GM12878 (cell line): Measurements from ENCODE around the gene COX19. TPM values are rescaled to one million over a fixed set of nuclear protein-coding genes. Genes with fewer than 3 reads are reported as not detected.

Experiments
- ATAC-seq: fragments of 200-7000 bp; cut with Tn5 transposase; 3 replicates; pipeline ENCODE4 v1.9.1; 2020; ENCODE audit warnings: mild to moderate bottlenecking, moderate library complexity
- BruUV-seq: library from RNA; stranded (reverse); fragments of 400-500 nt; replicated peaks from 2 replicates; lab custom pipeline; 2021; lab: Mats Ljungman, UMichigan
- CTCF ChIA-PET: fragments of 300-600 bp; sonication (Branson Sonifier 250); formaldehyde crosslinking; extraction: SDS; loops from one replicate; lab custom pipeline; 2021; ENCODE audit warnings: inconsistent platforms; lab: Yijun Ruan, JAX
- POLR2A ChIA-PET: fragments of 350-600 bp; formaldehyde crosslinking; extraction: SDS; loops from one replicate; lab custom pipeline; 2021; ENCODE audit warnings: inconsistent platforms; lab: Charles Lee
- RAD21 ChIA-PET: fragments of 300-600 bp; sonication (Branson Sonifier 250); formaldehyde crosslinking; loops from one replicate; lab custom pipeline; 2023; ENCODE audit warnings: antibody characterized with exemption; ENCODE audit not compliant: unreplicated experiment; lab: Charles Lee
- SMC1A ChIA-PET: fragments of 300-600 bp; sonication (Branson Sonifier 250); formaldehyde crosslinking; loops from one replicate; lab custom pipeline; 2023; ENCODE audit not compliant: unreplicated experiment, uncharacterized antibody; lab: Charles Lee
- DNase-seq: peaks from one replicate; pipeline ENCODE4 v3.0.0-alpha.2; 2011; ENCODE audit warnings: low read depth, low spot score
- FAIRE-seq: peaks from 3 replicates; lab custom pipeline; 2011; peaks lifted over from hg19 to GRCh38; lab: Jason Lieb, UNC
- H2AFZ ChIP-seq: 2 replicates; pipeline ENCODE4 v1.6.0; 2011; ENCODE audit warnings: low read depth, low read length, control low read depth; ENCODE audit not compliant: control insufficient read depth
- H3K27ac ChIP-seq: 2 replicates; pipeline ENCODE4 v1.5.1; 2011; ENCODE audit warnings: control low read depth; ENCODE audit not compliant: control insufficient read depth, insufficient read depth
- H3K27me3 ChIP-seq, 2 experiments: replicated peaks in 1 of 2; 2 replicates each; pipeline versions ENCODE4 v1.6.0 to v1.6.1; 2011; ENCODE audit warnings: low read length in 1 of 2; ENCODE audit not compliant: control insufficient read depth in 2 of 2, insufficient read depth in 2 of 2
- H3K36me3 ChIP-seq, 2 experiments: 2 replicates each; pipeline ENCODE4 v1.5.1; 2011; ENCODE audit warnings: low read length in 1 of 2; ENCODE audit not compliant: control insufficient read depth in 2 of 2, insufficient read depth in 2 of 2
- H3K4me1 ChIP-seq: 2 replicates; pipeline ENCODE4 v1.6.1; 2011; ENCODE audit warnings: mild to moderate bottlenecking, low read length, moderate library complexity, mixed read lengths; ENCODE audit not compliant: control insufficient read depth, insufficient read depth
- H3K4me2 ChIP-seq: 2 replicates; pipeline ENCODE4 v1.6.0; 2011; ENCODE audit warnings: control low read depth; ENCODE audit not compliant: control insufficient read depth, insufficient read depth
- H3K4me3 ChIP-seq: fragments of 200-600 bp; sonication (generic); 2 replicates; pipeline ENCODE4 v1.5.1; 2016
- H3K79me2 ChIP-seq: 2 replicates; pipeline ENCODE4 v1.6.0; 2011; ENCODE audit warnings: low read length; ENCODE audit not compliant: control insufficient read depth, insufficient read depth
- H3K9ac ChIP-seq: 2 replicates; pipeline ENCODE4 v1.8.0; 2011; ENCODE audit warnings: low read length, control low read depth, mixed read lengths; ENCODE audit not compliant: control insufficient read depth, insufficient read depth
- H3K9me3 ChIP-seq: replicated peaks from 3 replicates; pipeline ENCODE4 v1.5.1; 2011; ENCODE audit warnings: mild to moderate bottlenecking, low read length; ENCODE audit not compliant: control insufficient read depth, insufficient read depth
- H4K20me1 ChIP-seq: 2 replicates; pipeline ENCODE4 v1.6.0; 2011; ENCODE audit not compliant: control insufficient read depth, insufficient read depth
- BCL3 ChIP-seq: IDR thresholded peaks from 2 replicates; pipeline ENCODE4 v1.6.1; 2011; ENCODE audit warnings: borderline replicate concordance, low read depth, mild to moderate bottlenecking, moderate library complexity, low read length; ENCODE audit not compliant: insufficient read depth, poor library complexity, severe bottlenecking
- KAT2A ChIP-seq: conservative IDR thresholded peaks from 2 replicates; pipeline ENCODE4 v1.6.1; 2011; ENCODE audit warnings: low read depth, low read length; ENCODE audit not compliant: control insufficient read depth
- POLR2A ChIP-seq: IDR thresholded peaks from 2 replicates; pipeline ENCODE4 v1.6.1; 2011; ENCODE audit warnings: low read depth, mild to moderate bottlenecking, low read length
- POLR2AphosphoS2 ChIP-seq: IDR thresholded peaks from 2 replicates; pipeline ENCODE4 v1.6.1; 2011; ENCODE audit warnings: low read depth, mild to moderate bottlenecking, low read length, improper control_type of control experiment, moderate library complexity
- PRDM15 ChIP-seq: fragments of 450-650 bp; formaldehyde crosslinking; IDR thresholded peaks from 2 replicates; pipeline ENCODE4 v1.4.0; 2020; ENCODE audit warnings: mild to moderate bottlenecking, moderate library complexity
- TCF3 ChIP-seq: IDR thresholded peaks from 2 replicates; pipeline ENCODE4 v1.6.1; 2012; ENCODE audit warnings: low read depth, mild to moderate bottlenecking, low read length, borderline replicate concordance; ENCODE audit not compliant: insufficient read depth
- WGBS: methylation state at CpG from one replicate; pipeline ENCODE4 v1.1.6; 2016; ENCODE audit warnings: low lambda C conversion rate; ENCODE audit not compliant: insufficient replicate concordance, insufficient coverage; ENCODE audit errors: missing lambda C conversion rate; 5-methylcytosine and 5-hydroxymethylcytosine counted together
- in situ Hi-C: fragments of 300-500 bp; cut with MboI; formaldehyde crosslinking; loops from 9 replicates; pipeline ENCODE4 v1.14.3; 2018; ENCODE audit warnings: mixed read lengths
- intact Hi-C: fragments of 100-400 bp; cut with micrococcal nuclease; formaldehyde crosslinking; loops from one replicate; pipeline ENCODE4 v1.14.2; 2022; ENCODE audit not compliant: unreplicated experiment
- polyA plus RNA-seq, 11 experiments: library from polyadenylated mRNA; depleted of rRNA in 4 of 11; unstranded in 6 of 11; stranded (reverse) in 5 of 11; fragments of >200 nt; fragmentation: Nextera tagmentation in 4 of 11; fragmentation: Illumina TruSeq in 1 of 11; extraction: Ambion mirVana in 4 of 11; extraction: Trizol in 1 of 11; gene quantifications; 1 replicate in 1 of 11; 2 replicates in 10 of 11; pipeline versions ENCODE4 v1.2.1 to v1.2.3, GENCODE V29; 2011 to 2016; ENCODE audit warnings: inconsistent platforms in 2 of 11, missing spikeins in 2 of 11, low read depth in 1 of 11
- total RNA-seq, 4 experiments: library from RNA; depleted of rRNA in 3 of 4; stranded (reverse); fragments of >200 nt in 3 of 4; fragmentation: Illumina TruSeq in 1 of 4; extraction: Trizol in 1 of 4; gene quantifications; 2 replicates each; pipeline versions ENCODE4 v1.2.1 to v1.2.3, GENCODE V29; 2013 to 2021

Gene COX19
- total and polyA plus RNA-seq, 10 of the 15 experiments (the other 5 are each of a cell fraction or from before 2014, with no cell fraction given) = 3.7 to 17.9 (median 10.8) TPM

DNA sequence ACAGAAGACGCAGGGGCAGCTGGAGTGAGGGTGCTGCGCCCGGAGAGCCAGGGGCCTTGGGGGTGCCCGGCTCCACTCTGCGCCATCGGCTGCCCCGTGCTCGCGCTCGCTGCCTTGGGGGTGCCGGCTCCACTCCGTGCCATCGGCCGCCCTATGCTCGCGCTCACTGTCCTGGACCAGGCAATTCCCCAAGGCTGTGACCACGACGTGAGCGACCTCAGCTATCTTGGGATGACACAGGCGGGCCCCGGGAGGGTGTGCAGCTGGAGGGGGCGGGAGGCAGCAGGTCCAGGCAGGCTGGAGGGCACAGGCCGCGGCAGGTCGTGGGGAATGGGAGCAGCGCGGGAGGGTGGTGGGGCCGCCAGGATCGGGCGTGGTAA is 37.4 kb upstream of the COX19 start:
- H2AFZ ChIP-seq = no peak overlapping the region
- intact Hi-C loops = no loop called here
- H3K27ac ChIP-seq = no peak overlapping the region
- no peak for DNase-seq
- no peak for ATAC-seq
- 96% methylated on average over 29 of the region's 30 CpGs for WGBS
- no peaks in the 10 kb centered on the region for H3K9me3 ChIP-seq
- ChIA-PET SMC1A (interaction anchor here (1.3 kb wide), 1 partner anchor 74 kb away, joined by 3 read pairs; no protein-coding TSS in a partner anchor), RAD21 (no interaction called here), CTCF (interaction anchor here (1.0 kb wide), 1 partner anchor 53 kb away, joined by 4 read pairs; no protein-coding TSS in a partner anchor), POLR2A (no interaction called here)
- no peak for FAIRE-seq
- H4K20me1 ChIP-seq = no peaks in the 10 kb centered on the region
- peaks cover 2% of the 10 kb centered on the region; the same call in 1 of the 2 replicates for H3K79me2 ChIP-seq
- peaks cover 4 to 15% of the 10 kb centered on the region in 2 experiments; a peak in 3 of 4 replicates for H3K36me3 ChIP-seq
- in situ Hi-C loops = no loop called here
- no peak overlapping the region for H3K9ac ChIP-seq
- no TSS peak for BruUV-seq
- no peaks in the 10 kb centered on the region for H3K4me1 ChIP-seq
- TF ChIP-seq POLR2A = 0 out of 2 replicates have a peak, but pooled peaks have one; percentile 40
- TF ChIP-seq TCF3 = 0 out of 2 replicates have a peak, but pooled peaks have one; percentile 39
- no peak for TF ChIP-seq KAT2A
- TF ChIP-seq POLR2AphosphoS2 = no peak; the same call in 1 of the 2 replicates
- TF ChIP-seq BCL3 = peak; percentile 75
- no peak for TF ChIP-seq PRDM15 (CRISPR knock-in tag)
- no peak overlapping the region for H3K4me2 ChIP-seq
- no peaks in the 10 kb centered on the region for H3K27me3 ChIP-seq
- H3K4me3 ChIP-seq = no peak overlapping the region
